CD4-positive, alpha-beta T cell treated with Interleukin-21 for 1 hour (primary cell): Measurements from ENCODE around the gene ZNF683.

Experiments used
- DNase-seq: peaks from one replicate; pipeline ENCODE4 v3.0.0-alpha.2; 2020

ZNF683 gene

DNA sequence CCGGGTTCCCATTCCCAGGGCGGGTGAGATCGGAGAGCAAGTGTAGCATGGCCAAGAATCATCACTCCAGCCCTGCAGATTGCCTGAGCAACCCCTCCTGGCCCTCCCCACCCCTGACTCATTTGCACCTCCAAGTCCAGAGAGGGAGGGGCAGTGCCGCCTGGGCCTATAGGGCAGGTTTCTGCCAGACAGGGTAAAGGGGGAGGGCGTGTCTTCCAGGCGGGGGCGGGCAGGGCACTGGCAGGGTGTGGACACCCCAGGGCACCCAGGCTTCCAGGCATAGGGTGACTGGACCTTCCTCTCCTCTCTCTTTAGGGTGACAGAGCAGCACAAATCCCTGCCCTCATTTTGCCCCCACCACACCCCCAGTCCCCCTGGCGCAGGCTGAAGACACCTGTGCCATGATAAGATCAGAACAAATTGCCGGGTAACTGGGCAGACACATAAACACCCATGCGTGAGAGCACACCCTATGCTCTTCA, 15.4 kb downstream of the ZNF683 start:
- no peak for DNase-seq

DNA sequence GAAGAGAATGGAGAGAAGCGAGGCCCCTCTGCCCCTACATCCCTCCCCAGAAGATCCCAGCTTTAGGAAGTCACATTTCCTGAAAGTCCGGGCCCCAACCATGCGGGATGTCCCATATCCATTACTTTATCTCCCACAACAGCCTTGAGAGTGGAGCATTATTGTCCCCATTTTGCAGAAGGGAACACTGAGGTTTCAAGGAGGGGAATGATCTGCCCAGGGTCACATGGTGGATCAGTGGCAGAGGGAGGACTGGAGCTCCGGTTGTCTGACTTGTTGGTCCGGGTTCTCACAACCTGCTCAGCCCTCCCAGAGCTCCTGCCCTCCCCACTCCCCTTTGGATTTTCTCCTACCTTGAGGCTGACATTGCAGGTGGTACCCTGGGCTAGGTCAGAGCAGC, 16.4 kb downstream of the ZNF683 start:
- no peak for DNase-seq

DNA sequence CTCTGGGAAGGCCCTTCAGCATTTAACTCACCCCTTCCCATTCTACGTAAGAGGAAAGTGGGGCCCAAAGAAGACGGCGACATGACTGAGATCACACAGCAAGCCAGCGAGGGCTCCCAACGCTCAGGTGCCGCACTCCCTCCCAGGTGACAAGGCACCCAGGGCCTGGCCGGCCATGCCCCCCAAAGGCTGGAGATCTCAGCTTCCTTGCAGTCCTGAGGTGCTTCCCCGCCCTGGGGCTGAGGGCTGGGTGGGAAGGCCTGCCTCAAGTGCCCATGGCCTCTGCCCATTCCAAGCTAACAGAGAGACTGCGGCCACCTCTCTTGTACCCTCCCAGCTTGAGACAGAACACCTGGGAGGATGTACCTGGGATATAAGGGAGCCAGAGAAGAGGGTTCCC, 17.6 kb downstream of the ZNF683 start:
- no peak for DNase-seq

DNA sequence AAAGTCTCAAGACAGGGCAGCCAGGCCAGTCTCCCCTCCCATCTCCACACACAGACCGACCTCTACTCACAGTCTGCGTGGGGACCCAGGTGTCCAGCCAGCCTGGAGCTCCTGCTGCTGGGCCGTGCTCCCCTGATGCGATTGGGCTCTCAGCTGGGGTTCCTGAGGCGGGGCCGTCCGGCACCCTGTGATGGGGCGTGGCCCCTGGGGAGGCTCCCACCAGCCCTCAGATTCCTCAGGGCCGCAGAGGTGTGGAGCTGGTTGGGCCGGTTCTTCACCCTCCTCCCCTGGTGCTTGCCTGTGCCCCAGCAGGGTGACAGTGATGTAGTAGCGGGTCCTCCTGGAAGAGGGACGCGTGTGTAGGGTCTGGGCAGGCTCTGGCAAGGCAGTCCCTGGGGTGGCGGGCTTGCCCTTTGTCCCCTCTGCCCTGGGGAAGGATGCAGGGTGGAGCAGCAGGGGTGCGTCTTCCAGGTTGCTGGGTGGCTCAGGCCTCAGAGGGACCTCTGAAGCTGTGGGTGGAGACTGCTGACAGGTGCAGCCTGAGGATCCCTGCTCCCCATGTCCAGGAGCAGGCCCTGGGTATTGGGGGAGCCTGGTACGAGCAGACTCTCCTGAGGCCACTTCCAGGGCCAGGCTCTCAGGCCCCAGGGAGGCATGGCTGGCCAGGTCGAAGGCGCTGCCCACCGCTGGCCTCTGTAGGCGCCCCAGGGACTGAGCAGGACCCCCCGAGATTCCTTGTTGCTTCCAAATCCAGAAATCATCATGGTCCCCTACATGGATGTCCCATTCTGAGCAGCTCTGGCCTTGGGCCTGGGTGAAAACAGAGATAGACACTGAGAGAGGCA, 18.4 kb downstream of the ZNF683 start, which contains the start of gene CRYBG2:
CRYBG2 (minus strand) TSS at position 155 of the 845 bp plus-strand sequence. CDS start 7,473 bp downstream, outside the sequence.
- no peak for DNase-seq

DNA sequence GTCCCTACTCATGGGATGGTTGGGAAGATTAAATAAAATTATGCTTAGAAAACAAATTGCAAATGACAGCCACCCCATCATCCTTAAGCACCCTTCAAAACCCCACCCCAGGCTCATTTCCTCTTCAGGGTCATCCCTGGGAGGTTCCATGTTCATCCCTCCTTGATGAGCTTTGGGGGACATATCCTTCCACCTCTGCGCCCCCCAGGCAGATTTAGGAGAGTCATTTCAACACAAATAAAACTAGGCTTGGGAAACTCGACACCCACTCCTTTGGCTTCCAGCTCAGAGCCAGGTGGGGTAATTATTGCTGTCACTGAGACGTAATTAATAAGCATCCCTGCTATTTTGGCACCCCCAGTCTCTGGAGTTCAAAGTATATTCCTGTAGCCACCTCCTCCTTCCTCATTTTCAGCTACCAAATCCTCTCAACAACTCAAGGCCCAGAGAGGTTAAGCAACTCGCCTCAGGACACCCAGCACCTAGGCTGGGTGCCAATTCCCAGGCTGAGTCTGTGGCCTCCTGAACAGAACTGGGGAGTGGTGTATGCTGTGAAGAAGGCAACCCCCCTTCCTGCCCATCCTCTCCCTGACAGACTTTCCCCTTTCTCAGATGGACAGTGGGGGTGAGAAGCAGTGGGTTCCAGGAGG, 19.2 kb downstream of the ZNF683 start:
- no peak for DNase-seq

DNA sequence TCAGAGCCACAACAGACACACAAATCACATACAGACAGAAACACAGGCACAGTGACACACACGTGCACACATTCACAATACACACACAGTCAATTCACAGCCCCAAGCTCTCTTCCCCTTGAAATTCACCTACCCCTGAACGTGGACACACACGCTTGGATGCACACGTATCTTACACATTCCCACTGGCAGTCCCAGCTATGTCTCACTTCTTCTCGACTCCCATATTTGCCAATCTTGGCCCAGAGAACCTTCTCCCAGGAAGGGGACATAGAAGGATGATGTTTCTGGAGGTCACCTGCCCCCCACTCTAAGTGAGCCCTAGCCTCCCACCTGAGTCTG, 20.2 kb downstream of the ZNF683 start:
- DNase-seq, result no peak

DNA sequence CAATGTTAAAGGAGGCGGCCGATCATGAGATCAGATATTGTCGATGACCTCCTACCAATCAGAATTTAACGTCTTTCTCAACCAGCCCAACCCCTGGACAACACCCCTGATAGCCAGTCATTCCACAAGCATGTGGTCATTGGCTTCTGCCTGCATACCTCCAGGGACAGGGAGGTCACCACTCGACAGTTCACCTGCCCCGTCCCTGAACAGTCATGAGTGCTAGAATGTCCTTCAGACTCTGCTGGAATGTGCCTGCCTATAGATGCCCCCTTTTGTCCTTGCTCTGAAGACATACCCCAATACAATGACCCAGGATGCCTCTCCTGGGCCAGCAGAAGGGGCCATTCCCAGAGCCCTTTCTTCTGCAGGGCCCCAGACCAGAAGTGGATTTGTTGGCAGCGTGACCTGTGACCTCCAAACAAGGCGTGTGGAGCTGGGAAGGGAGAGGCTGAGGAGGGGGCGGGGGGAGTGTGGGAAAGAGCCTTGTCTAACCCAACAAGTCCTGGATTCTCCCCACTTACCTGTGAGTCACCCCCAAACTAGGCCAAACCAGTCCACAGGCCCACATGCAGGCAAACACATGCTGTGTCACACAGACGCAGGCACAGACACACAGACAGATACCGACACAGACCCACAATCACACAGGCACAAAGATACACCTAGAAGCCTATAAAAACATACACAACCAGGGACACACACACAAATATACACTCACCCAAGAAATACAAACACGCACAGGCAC, 20.8 kb downstream of the ZNF683 start:
- no peak for DNase-seq

DNA sequence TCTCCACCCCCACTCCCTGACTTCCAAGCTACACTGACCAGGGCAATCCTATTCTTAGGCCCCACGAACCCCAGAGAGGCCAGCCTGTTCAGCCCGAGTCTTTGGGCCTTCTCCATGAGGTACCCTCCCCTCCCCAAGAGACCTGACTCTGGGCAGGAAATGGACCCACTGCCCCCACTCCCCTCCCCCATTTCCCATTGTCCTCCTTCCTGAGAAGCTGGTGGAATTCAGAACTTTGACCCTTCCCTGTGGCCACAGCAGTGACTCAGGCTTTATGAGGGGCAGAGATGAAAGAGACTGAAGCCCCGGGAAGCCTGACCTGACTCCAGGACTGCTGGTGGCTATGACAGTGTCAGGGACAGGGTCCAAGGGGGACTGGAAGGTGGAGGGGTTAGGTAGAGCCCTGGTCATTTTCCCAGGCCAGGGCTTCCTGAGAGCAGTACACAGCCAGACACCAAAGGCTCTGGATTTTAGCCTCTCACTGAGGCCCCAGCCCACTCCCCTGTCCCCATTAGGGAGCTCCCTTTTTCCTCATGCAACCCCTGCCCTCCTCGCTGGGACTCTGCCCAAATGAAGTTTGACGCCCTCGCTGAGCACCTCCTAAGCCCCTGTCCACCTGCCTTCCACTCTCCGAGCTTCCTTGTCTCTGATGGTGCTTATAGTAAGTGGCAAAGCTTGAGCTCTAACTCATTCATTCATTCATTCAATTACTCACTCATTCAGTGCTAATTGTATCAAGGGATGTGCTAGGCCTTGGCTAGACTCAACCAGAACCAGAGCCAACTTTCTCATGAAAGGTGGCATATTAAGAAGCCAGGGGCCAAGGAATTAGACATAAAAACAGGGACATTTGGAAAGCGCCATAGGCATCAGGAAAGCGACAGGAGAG, 21.6 kb downstream of the ZNF683 start:
- DNase-seq, result no peak

DNA sequence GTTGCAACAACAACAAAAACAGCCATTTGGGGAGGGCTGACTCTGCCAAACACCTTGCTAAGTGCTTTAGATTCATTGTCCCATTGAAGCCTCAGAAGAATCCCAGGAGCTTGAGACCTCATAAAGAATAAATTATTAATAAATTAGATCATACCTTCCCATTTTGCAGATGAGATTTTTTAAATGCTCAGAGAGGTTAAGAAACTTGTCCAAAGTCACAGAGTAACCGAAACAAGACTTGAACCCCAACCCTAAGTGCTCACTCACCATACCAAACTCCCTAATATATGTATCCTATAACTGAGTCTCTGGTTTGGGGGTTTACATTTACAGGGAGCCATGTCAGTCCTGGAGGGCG, 22.2 kb downstream of the ZNF683 start:
- no peak for DNase-seq

DNA sequence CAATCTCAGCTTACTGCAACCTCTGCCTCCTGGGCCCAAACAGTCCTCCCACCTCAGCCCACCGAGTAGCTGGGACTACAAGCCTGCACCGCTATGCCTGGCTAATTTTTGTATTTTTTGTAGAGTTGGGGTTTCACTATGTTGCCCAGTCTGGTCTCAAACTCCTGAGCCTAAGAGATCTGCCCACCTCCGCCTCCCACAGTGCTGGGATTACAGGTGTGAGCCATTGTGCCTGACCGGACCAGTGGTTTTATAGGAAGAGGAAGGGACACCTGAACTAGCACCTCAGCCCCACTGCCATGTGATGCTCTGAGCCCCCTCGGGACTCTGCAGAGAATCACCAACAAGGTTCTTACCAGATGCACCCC, 22.7 kb downstream of the ZNF683 start:
- DNase-seq, result no peak

DNA sequence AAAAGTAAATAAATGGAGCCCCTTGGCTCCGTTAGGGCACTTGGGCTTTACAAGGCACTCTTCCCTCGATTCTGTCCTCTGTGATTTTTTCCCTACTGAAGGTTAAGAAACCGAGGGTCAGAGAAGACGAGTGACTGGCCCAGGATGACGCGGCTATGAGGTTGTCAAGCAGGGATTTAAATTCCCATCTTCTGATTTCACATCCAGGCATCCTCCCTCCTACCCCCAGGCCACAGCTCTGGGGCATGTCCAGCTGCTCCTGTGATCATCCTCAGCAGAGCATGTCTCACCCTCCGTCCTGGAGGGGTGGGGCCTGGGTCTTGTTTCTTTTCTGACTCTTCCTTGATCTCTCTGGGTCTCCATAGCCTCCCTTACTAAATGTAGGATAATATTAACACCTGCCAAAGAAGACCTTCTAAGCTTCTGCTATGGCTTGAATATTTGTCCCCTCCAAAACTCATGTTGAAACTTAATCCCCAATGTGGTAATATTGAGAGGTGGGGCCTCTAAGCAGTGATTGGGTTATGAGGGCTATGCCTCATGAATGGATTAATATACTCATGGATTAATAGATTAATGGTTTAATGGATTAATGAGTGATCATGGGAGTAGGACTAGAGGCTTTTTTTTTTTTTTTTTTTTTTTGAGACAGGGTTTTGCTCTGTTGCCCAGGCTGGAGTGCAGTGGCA, 23.2 kb downstream of the ZNF683 start:
- no peak for DNase-seq

DNA sequence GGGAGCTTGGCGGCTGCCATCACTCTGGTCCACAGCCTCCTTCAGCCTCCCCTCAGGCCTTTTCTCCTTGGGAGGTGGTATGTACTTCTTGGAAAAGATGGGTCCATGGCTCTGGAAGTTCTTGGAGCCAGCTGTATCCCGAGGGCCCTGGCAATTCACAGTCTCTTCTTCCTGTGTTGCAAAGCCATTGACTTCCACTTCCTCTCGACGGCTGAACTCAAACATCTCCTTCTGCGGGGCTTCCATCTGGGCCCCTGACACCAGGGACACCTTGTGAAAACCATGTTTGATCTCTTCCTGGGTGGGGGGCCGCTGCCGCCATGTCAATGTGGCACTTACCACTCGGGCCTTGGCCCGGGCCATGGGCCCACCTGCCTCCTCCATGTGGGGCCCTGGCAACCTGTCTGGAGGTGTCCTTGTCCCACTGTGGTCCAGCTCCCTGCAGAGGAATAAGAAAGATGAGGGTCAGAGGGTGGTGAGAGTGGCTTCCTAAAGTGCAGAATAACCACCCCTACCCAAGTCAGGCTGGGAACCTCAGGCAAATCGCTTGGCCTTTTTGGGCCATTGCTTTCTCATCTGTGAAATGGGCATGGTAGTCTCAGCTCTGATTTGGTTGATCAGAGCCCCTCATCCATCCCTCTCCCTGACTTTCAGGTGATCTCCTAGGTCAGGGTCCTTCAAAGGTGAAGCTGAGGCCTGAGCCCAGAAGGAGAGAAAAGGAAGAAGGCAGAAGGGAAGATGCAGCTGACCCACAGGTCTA, 26.1 kb downstream of the ZNF683 start:
- no peak for DNase-seq

DNA sequence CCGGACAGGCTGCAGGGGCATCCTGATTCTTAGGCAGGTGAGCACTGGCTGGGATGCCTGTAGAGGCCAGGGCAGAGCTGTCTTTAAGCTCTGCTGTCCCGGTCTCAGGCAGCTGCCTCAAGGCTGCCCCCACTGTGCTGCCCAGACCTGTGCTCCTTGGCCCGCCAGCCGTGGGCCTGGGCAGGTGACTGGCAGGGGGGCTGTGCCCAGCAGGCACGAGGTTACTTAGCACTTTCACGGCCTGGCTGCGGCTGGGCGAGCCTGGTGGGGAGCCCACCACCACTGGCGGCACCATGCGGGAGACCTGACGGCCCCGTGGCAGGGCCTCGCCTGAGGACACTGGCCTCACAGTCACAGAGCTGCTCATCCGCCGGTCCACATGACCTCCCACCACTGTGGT, 26.8 kb downstream of the ZNF683 start:
- no peak for DNase-seq

DNA sequence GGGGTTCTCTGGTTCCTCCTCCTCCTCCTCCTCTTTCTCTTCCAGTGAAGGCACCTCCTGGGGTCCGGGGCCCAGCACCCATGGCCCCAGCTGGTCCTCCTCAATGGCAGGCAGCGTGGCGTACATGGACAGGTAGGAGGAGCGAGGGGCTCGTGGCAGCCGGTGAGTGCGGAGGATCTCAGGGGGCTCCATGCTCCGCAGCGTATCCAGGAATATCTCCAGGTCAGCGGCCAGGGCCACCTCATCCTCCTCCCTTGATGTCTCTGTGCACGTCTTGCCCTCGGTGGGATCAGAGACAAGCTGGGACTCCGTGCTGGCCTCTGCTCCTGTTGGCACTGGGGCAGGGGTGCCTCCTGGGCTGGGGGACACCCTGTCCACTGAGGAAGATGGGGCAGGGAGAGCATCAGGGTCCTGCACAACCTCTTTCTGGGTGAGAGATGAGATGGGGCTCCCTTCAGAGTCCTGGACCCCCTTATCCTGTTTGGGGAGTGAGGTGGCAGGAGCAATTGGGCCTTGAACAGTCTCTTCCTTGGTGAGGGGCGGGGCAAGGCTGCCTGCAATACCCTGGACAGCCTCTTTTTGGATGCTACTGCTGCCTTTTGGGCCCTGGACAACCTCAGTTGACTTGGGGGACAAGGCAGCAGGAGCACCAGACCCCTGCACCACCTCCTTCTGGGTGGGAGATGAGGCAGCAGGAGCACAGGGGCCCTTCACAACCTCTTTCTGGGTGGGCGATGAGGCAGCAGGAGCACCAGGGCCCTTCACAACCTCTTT, 28.2 kb downstream of the ZNF683 start:
- no peak for DNase-seq

DNA sequence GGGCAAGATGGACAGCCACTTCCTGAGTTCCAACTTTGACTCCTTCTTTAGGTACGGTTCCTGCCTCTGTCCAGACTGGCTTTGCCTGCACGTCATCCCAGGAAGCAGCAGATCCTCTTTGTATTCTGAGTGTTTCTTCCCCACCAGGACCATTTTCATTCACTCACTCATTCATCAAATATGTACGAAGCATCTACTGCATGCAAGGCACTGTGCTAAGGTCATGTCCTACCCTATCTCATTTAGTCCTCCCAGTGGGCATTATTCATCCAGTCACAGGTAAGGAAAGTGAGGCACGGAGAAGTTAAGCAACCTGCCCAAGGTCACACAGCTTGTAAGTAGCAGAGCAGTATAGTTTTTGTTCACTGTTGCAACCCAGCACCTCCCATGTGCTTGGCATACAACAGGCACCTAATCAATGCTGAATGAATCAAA, 32.5 kb downstream of the ZNF683 start:
- no peak for DNase-seq

DNA sequence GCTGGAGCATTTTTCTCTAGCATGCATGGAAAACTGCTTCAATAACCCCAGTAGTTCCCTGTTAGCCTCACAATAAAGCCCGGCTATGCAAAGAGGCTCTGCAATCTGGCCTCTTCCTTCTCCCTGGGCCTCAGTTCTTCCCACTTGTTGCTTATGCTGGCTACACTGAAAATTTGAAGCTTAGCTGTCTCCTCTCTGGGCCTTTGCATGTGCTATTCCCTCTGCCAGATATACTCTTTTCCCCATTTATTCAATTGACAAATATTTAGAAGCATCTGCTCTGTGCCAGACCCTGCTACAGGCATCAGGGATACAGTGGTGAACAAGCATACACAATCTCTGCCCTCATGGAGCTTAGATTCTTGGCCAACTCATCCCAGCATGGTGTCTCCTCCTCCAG, 33.9 kb downstream of the ZNF683 start:
- no peak for DNase-seq

DNA sequence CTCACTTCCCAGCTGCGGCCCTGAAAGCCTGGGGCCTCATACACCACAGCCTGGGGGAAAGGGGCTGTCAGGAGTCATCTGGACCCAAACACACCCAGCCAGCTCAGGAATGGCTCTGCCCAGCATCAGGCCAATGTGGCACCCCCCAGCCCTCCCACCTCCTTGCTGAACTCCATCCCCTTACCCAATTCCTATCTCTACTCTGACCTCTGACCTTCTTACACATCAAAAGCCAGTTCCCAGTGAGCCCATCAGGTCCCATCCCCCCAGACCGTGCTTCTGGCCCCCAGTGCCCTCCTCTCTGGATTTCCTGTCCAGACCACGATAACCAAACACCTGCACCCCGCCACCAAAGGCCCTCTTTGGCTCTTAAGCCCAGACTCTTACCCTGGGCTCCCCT, 34.9 kb downstream of the ZNF683 start:
- DNase-seq, result no peak

DNA sequence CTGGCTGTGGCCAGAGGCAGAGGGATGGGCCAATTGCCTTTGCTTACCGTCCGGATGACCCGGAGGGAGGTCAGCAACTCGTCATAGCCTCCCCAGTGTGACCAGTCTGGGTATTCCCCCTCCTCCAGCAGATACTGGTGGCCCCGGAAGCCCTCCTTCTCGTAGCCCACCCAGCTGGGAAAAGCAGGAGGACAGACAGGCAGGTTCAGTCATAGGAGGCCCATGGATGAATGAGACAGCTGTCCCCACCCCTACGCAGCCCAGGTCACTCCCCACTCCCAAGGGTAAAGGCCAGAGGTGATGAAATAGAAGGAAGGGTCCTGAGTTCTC, 35.4 kb downstream of the ZNF683 start:
- DNase-seq, result no peak

DNA sequence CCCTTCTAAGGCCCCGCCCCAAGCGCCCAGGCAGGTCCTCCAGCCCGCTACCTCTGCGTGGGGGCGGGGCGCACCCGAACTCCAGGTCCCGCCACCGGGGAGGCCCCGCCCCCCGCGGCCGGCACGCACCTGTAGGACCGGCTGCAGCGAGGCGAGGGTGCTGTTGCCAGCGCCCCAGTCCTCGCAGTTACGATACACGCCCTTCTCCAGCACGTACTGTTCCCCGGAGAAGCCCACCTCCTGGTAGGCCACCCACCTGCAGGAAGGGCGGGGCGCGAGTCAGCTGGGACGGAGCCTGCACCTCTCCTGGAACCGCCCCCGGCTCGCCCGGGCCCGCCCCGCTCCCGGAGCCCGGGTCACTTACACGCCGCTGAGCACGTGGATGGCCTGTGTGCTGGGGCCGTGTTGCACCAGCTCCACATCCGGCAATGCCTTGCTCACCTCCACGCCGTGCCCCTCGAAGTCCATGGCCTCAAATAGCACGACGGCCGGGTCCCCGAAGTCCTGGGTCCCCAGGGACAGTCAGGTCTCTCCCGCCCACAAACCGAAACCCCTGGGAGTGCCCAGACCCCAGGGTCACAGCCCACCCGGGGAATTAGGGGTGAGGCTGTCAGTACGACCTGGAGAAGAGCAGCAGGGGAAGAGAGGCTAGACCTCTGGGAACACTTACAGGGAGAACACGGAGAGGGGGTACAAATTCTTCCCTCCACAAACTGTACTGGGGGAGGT, 35.9 kb downstream of the ZNF683 start:
- DNase-seq, result peak; percentile 91
